ENCODE measurements around the gene SPRYD7. TPM values are rescaled to one million over a fixed set of nuclear protein-coding genes. Genes with fewer than 3 reads are reported as not detected.
"Not testable (repeated sequence)": the region's sequence is repeated elsewhere in the genome, so short reads cannot be mapped to it uniquely, and the experiment has no call there.

SPRYD7 gene
- total and polyA plus RNA-seq, 2 of the 8 experiments (the other 6 are each of a cell fraction or from before 2014, with no cell fraction given) = 1.1 to 3.1 TPM

GRCh38 chr13:49920969-49921368 is 15.2 kb downstream of the SPRYD7 start:
- H3K79me2 ChIP-seq (ENCODE audit: control insufficient read depth in 1 of 2, insufficient read depth in 2 of 2, low read length in 2 of 2); H3K4ac ChIP-seq (replicated peaks; ENCODE audit: insufficient read length, low read depth, low read length); H3K18ac ChIP-seq (ENCODE audit: extremely low read depth, low read length); H3K36me3 ChIP-seq (ENCODE audit: control insufficient read depth in 2 of 4, insufficient read depth in 4 of 4, low read length in 3 of 4); H3K9ac ChIP-seq (replicated peaks in 1 of 4; ENCODE audit: extremely low read depth in 1 of 4, low read depth in 3 of 4, low read length in 3 of 4); DNase-seq (ENCODE audit: low read depth in 1 of 2, low spot score in 2 of 2); FAIRE-seq; H3K9me3 ChIP-seq (ENCODE audit: insufficient read depth in 2 of 2, low read depth in 1 of 2, low read length in 1 of 2); H3K4me2 ChIP-seq (ENCODE audit: insufficient read depth in 1 of 2, low read depth in 2 of 2, low read length in 2 of 2); H3K27me3 ChIP-seq (replicated peaks in 1 of 4; ENCODE audit: control insufficient read depth in 3 of 4, extremely low read depth in 1 of 4, insufficient read depth in 3 of 4, low read length in 3 of 4); H2BK15ac ChIP-seq (ENCODE audit: low read length); H3K27ac ChIP-seq (ENCODE audit: low read depth, low read length); H2AFZ ChIP-seq (ENCODE audit: low read length); H3K56ac ChIP-seq (replicated peaks; ENCODE audit: insufficient read length, low read depth, low read length); H3K14ac ChIP-seq (ENCODE audit: insufficient read length); POLR2A ChIA-PET (ENCODE audit: partially characterized antibody); H3K23ac ChIP-seq (ENCODE audit: insufficient read length); H2BK120ac ChIP-seq (replicated peaks; ENCODE audit: low read depth, low read length); H4K20me1 ChIP-seq (replicated peaks in 1 of 2; ENCODE audit: control insufficient read depth in 1 of 2, insufficient read depth in 2 of 2, low read length in 2 of 2); H3K4me1 ChIP-seq (replicated peaks in 1 of 4; ENCODE audit: control insufficient read depth in 3 of 4, insufficient read depth in 4 of 4, low read length in 3 of 4); H2BK5ac ChIP-seq (ENCODE audit: low read depth, low read length); H2AK5ac ChIP-seq (ENCODE audit: low read depth, low read length); H4K5ac ChIP-seq (ENCODE audit: insufficient read length, low read depth, low read length); H3K23me2 ChIP-seq (ENCODE audit: low read depth, low read length); H2BK20ac ChIP-seq (ENCODE audit: low read length); H3K4me3 ChIP-seq (ENCODE audit: extremely low read depth in 1 of 4, insufficient read depth in 2 of 4, low read depth in 3 of 4, low read length in 4 of 4); H3K79me1 ChIP-seq (ENCODE audit: low read depth, low read length); H4K8ac ChIP-seq (ENCODE audit: extremely low read depth, insufficient read depth, low read length); H2BK12ac ChIP-seq (ENCODE audit: low read depth, low read length); H4K91ac ChIP-seq (replicated peaks; ENCODE audit: insufficient read length, low read length): not testable (repeated sequence)
- CTCF ChIA-PET (ENCODE audit: partially characterized antibody) = interaction anchor here (0.5 to 1.6 kb wide), 3 partner anchors 9 to 645 kb away, joined by 3 to 8 read pairs (median 4); no protein-coding TSS in a partner anchor
- 93% methylated on average over 4 of the region's 4 CpGs; no CpG with 5 or more reads in 1 of the 2 experiments for WGBS, 2 experiments (ENCODE audit: extremely low coverage in 1 of 2, insufficient coverage in 1 of 2, insufficient read length in 1 of 2, insufficient replicate concordance in 2 of 2, low coverage in 1 of 2, low lambda C conversion rate in 2 of 2, missing lambda C conversion rate in 1 of 2)

- H3K14ac ChIP-seq (ENCODE audit: insufficient read length); H2AK5ac ChIP-seq (ENCODE audit: low read depth, low read length); H4K8ac ChIP-seq (ENCODE audit: extremely low read depth, insufficient read depth, low read length); H2BK120ac ChIP-seq (replicated peaks; ENCODE audit: low read depth, low read length); H3K4me1 ChIP-seq (replicated peaks in 1 of 4; ENCODE audit: control insufficient read depth in 3 of 4, insufficient read depth in 4 of 4, low read length in 3 of 4); H3K79me2 ChIP-seq (ENCODE audit: control insufficient read depth in 1 of 2, insufficient read depth in 2 of 2, low read length in 2 of 2); H2BK15ac ChIP-seq (ENCODE audit: low read length); H3K36me3 ChIP-seq (ENCODE audit: control insufficient read depth in 2 of 4, insufficient read depth in 4 of 4, low read length in 3 of 4); H3K4ac ChIP-seq (replicated peaks; ENCODE audit: insufficient read length, low read depth, low read length); H2BK20ac ChIP-seq (ENCODE audit: low read length); H3K79me1 ChIP-seq (ENCODE audit: low read depth, low read length); H3K23ac ChIP-seq (ENCODE audit: insufficient read length); H2BK12ac ChIP-seq (ENCODE audit: low read depth, low read length); H3K9ac ChIP-seq (replicated peaks in 1 of 4; ENCODE audit: extremely low read depth in 1 of 4, low read depth in 3 of 4, low read length in 3 of 4); H4K20me1 ChIP-seq (replicated peaks in 1 of 2; ENCODE audit: control insufficient read depth in 1 of 2, insufficient read depth in 2 of 2, low read length in 2 of 2); H3K27ac ChIP-seq (ENCODE audit: low read depth, low read length); H3K27me3 ChIP-seq (replicated peaks in 1 of 4; ENCODE audit: control insufficient read depth in 3 of 4, extremely low read depth in 1 of 4, insufficient read depth in 3 of 4, low read length in 3 of 4); H3K9me3 ChIP-seq (ENCODE audit: insufficient read depth in 2 of 2, low read depth in 1 of 2, low read length in 1 of 2); FAIRE-seq; H2BK5ac ChIP-seq (ENCODE audit: low read depth, low read length); H3K23me2 ChIP-seq (ENCODE audit: low read depth, low read length); DNase-seq (ENCODE audit: low read depth in 1 of 2, low spot score in 2 of 2); H4K5ac ChIP-seq (ENCODE audit: insufficient read length, low read depth, low read length); H2AFZ ChIP-seq (ENCODE audit: low read length); H3K18ac ChIP-seq (ENCODE audit: extremely low read depth, low read length); H3K4me3 ChIP-seq (ENCODE audit: extremely low read depth in 1 of 4, insufficient read depth in 2 of 4, low read depth in 3 of 4, low read length in 4 of 4); H3K4me2 ChIP-seq (ENCODE audit: insufficient read depth in 1 of 2, low read depth in 2 of 2, low read length in 2 of 2); H3K56ac ChIP-seq (replicated peaks; ENCODE audit: insufficient read length, low read depth, low read length); POLR2A ChIA-PET (ENCODE audit: partially characterized antibody); H4K91ac ChIP-seq (replicated peaks; ENCODE audit: insufficient read length, low read length): not testable (repeated sequence)
- CTCF ChIA-PET (ENCODE audit: partially characterized antibody) = interaction anchor here (0.8 kb wide), 1 partner anchor 8 kb away, joined by 3 read pairs; no protein-coding TSS in a partner anchor
- WGBS, 2 experiments (ENCODE audit: extremely low coverage in 1 of 2, insufficient coverage in 1 of 2, insufficient read length in 1 of 2, insufficient replicate concordance in 2 of 2, low coverage in 1 of 2, low lambda C conversion rate in 2 of 2, missing lambda C conversion rate in 1 of 2) = 95% methylated on average over 7 of the region's 8 CpGs; no CpG with 5 or more reads in 1 of the 2 experiments
These were observed 18.0 kb downstream of the SPRYD7 start for GRCh38 chr13:49918106-49918505.

Measured in H1 (cell line).